Sigmoid colon (tissue), 7 donors: ENCODE data around the gene CUL9. TPM values are rescaled to one million over a fixed set of nuclear protein-coding genes. Genes with fewer than 3 reads are reported as not detected.

ENCODE experiments used
- DNase-seq: peaks from one replicate; pipeline ENCODE4 v3.0.0-alpha.2; 2019
- H3K27ac ChIP-seq, 4 donors: fragments of 200-600 bp; sonication (generic); one replicate each; pipeline ENCODE4 v1.5.1; 2016 to 2019; ENCODE audit warnings: mild to moderate bottlenecking in 1 of 4
- H3K27me3 ChIP-seq, 3 donors: fragments of 200-600 bp; sonication (generic); one replicate each; pipeline ENCODE4 v1.5.1; 2019; ENCODE audit warnings: mild to moderate bottlenecking in 1 of 3
- H3K36me3 ChIP-seq, 4 donors: fragments of 200-600 bp; sonication (generic); one replicate each; pipeline ENCODE4 v1.5.1; 2016 to 2019
- H3K4me1 ChIP-seq, 4 donors: fragments of 200-600 bp; sonication (generic); one replicate each; pipeline ENCODE4 v1.5.1; 2017 to 2019
- H3K4me3 ChIP-seq, 4 donors: fragments of 200-600 bp; sonication (generic); one replicate each; pipeline ENCODE4 v1.5.1; 2017 to 2019; ENCODE audit warnings: mild to moderate bottlenecking in 2 of 4, moderate library complexity in 1 of 4
- H3K9me3 ChIP-seq, 4 donors: fragments of 200-600 bp in 3 of 4; sonication (generic) in 3 of 4; one replicate each; pipeline versions ENCODE4 v1.5.1 to v1.6.1; 2013 to 2019
- EP300 ChIP-seq, 4 donors: sonication (generic); formaldehyde crosslinking; IDR thresholded peaks; one replicate each; pipeline ENCODE4 v1.6.1; 2017; ENCODE audit warnings: antibody characterized with exemption in 4 of 4
- POLR2A ChIP-seq, 2 donors: fragments of 450-650 bp; IDR thresholded peaks; one replicate each; pipeline ENCODE4 v1.6.1; 2016; ENCODE audit warnings: antibody characterized with exemption in 2 of 2, mild to moderate bottlenecking in 2 of 2, moderate library complexity in 2 of 2
- POLR2AphosphoS5 ChIP-seq, 4 donors: sonication (generic); formaldehyde crosslinking; IDR thresholded peaks; one replicate each; pipeline ENCODE4 v1.6.1; 2017; ENCODE audit warnings: antibody characterized with exemption in 4 of 4
- WGBS, 2 donors: extraction: QIAGEN DNeasy Blood & Tissue Kit; methylation state at CpG; one replicate each; pipeline ENCODE4 v1.1.7; 2013; 5-methylcytosine and 5-hydroxymethylcytosine counted together
- intact Hi-C: fragments of 100-400 bp; cut with DNase I; formaldehyde crosslinking; loops from one replicate; pipeline ENCODE4 v1.15.1; 2023
- polyA plus RNA-seq, 3 donors: library from polyadenylated mRNA; stranded (reverse); fragments of 200-250 nt; gene quantifications; one replicate each; pipeline ENCODE4 v1.2.3, GENCODE V29; 2013
- total RNA-seq, 4 donors: library from RNA; depleted of rRNA; stranded (reverse); fragments of >200 nt; gene quantifications; one replicate each; pipeline ENCODE4 v1.1.0, GENCODE V29; 2016
- TF ChIP-seq, protein P1 (sequence below), 4 experiments: fragments of 450-650 bp in 3 of 4; fragments of 200-600 bp in 1 of 4; IDR thresholded peaks; one replicate each; pipeline ENCODE4 v1.5.1; 2016 to 2019; ENCODE audit warnings: antibody characterized with exemption in 4 of 4, mild to moderate bottlenecking in 3 of 4, moderate library complexity in 2 of 4
- donor health status: healthy with polysubstance abuse.
- donor health status: Bipolar disorder and iron deficiency.
- donor health status: healthy.

CUL9 gene
- total and polyA plus RNA-seq, 7 donors = 5.1 to 49.6 (median 28.2) TPM

DNA sequence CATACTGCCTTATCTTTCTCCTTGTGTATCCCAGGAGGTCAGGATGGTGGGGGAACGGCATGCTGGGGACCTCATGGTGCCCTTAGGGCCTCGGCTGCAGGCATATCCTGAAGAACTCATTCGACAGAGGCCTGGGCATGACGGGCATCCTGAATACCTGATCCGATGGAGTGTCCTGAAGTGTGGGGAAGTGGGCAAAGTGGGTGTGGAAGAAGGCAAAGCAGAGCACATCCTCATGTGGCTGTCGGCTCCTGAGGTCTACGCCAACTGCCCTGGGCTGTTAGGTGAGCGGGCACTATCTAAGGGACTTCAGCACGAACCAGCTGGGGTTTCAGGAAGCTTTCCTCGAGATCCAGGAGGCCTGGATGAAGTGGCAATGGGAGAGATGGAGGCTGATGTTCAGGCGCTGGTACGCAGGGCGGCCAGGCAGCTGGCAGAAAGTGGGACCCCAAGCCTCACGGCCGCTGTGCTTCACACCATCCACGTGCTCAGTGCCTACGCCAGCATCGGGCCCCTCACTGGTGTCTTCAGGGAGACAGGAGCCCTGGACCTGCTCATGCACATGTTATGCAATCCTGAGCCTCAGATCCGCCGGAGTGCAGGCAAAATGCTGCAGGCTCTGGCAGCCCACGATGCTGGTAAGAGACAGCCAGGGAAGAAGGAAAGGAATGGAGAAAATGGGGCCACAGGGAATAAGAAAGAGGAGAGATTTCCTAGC is 2.4 kb downstream of the CUL9 start:
- H3K9me3 ChIP-seq = no peaks in the 10 kb centered on the region
- no peak overlapping the region for H3K27ac ChIP-seq
- peaks cover 0 to 31% (median 14%) of the 10 kb centered on the region in 4 donors for H3K4me1 ChIP-seq
- H3K27me3 ChIP-seq = no peaks in the 10 kb centered on the region
- 96% methylated on average over 21 of the region's 21 CpGs for WGBS, 2 donors
- no peak overlapping the region for H3K4me3 ChIP-seq
- H3K36me3 ChIP-seq = peaks cover 7 to 63% (median 28%) of the 10 kb centered on the region in 4 donors
- no peak for TF ChIP-seq EP300 (IDR thresholded peaks at IDR 0.05)
- TF ChIP-seq POLR2AphosphoS5 (IDR thresholded peaks at IDR 0.05) = no peak
- TF ChIP-seq, protein P1, sequence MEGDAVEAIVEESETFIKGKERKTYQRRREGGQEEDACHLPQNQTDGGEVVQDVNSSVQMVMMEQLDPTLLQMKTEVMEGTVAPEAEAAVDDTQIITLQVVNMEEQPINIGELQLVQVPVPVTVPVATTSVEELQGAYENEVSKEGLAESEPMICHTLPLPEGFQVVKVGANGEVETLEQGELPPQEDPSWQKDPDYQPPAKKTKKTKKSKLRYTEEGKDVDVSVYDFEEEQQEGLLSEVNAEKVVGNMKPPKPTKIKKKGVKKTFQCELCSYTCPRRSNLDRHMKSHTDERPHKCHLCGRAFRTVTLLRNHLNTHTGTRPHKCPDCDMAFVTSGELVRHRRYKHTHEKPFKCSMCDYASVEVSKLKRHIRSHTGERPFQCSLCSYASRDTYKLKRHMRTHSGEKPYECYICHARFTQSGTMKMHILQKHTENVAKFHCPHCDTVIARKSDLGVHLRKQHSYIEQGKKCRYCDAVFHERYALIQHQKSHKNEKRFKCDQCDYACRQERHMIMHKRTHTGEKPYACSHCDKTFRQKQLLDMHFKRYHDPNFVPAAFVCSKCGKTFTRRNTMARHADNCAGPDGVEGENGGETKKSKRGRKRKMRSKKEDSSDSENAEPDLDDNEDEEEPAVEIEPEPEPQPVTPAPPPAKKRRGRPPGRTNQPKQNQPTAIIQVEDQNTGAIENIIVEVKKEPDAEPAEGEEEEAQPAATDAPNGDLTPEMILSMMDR (IDR thresholded peaks at IDR 0.05) = no peak
- TF ChIP-seq POLR2A (IDR thresholded peaks at IDR 0.05) = no peak
- DNase-seq = peak; percentile 57
- intact Hi-C loops = no loop called here

DNA sequence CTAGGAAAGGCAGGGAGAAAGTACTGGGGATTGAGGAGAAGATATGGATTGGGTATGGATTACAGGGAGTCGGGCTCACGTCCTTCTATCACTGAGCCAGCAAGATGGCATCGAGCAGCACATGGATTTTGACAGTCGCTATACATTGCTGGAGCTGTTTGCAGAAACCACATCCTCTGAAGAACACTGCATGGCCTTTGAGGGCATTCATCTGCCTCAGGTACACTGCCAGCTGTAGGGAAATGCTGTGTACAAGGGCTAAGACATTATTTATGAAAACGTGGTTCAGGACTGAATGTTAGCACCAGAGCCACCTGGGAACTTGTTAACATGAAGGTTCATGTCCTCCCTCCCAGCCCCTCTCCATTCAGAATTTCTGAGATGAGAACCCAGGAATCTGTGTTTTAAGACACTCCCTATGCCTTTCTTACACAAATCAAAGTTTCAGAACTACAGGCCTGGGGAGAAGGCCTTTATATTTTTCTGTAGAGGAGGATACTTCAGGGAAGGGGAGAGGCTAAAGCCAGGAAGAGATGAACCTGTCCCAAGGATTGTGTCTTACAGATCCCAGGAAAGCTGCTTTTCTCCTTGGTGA is 3.5 kb downstream of the CUL9 start:
- no peak overlapping the region for H3K27ac ChIP-seq
- intact Hi-C loops = no loop called here
- H3K4me1 ChIP-seq = peaks cover 0 to 31% (median 14%) of the 10 kb centered on the region in 4 donors
- TF ChIP-seq, protein P1 (IDR thresholded peaks at IDR 0.05) = no peak
- no peak for TF ChIP-seq EP300 (IDR thresholded peaks at IDR 0.05)
- TF ChIP-seq POLR2A (IDR thresholded peaks at IDR 0.05) = no peak
- no peak for TF ChIP-seq POLR2AphosphoS5 (IDR thresholded peaks at IDR 0.05)
- no peaks in the 10 kb centered on the region for H3K27me3 ChIP-seq
- peaks cover 0 to 62% (median 20%) of the 10 kb centered on the region in 4 donors for H3K36me3 ChIP-seq
- H3K4me3 ChIP-seq = no peak overlapping the region
- no peaks in the 10 kb centered on the region for H3K9me3 ChIP-seq
- WGBS, 2 donors = 77 to 84% methylated on average over 5 of the region's 5 CpGs
- DNase-seq = peak; percentile 2

DNA sequence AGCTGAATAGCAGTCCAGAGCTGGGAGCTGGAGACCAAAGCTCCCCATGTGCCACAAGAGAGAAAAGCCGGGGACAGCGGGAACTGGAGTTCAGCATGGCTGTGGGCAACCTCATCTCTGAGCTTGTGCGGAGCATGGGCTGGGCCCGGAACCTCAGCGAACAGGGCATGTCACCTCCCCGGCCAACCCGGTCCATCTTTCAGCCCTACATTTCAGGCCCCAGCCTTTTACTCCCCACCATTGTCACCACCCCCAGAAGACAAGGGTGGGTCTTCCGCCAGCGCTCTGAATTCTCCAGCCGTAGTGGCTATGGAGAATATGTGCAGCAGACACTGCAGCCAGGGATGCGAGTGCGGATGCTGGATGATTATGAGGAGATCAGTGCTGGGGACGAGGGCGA is 4.0 kb downstream of the CUL9 start:
- DNase-seq = peak; percentile 41
- TF ChIP-seq EP300 (IDR thresholded peaks at IDR 0.05) = no peak
- TF ChIP-seq, protein P1 (IDR thresholded peaks at IDR 0.05) = no peak
- TF ChIP-seq POLR2A (IDR thresholded peaks at IDR 0.05) = no peak
- TF ChIP-seq POLR2AphosphoS5 (IDR thresholded peaks at IDR 0.05) = no peak
- peaks cover 0 to 63% (median 20%) of the 10 kb centered on the region in 4 donors for H3K36me3 ChIP-seq

DNA sequence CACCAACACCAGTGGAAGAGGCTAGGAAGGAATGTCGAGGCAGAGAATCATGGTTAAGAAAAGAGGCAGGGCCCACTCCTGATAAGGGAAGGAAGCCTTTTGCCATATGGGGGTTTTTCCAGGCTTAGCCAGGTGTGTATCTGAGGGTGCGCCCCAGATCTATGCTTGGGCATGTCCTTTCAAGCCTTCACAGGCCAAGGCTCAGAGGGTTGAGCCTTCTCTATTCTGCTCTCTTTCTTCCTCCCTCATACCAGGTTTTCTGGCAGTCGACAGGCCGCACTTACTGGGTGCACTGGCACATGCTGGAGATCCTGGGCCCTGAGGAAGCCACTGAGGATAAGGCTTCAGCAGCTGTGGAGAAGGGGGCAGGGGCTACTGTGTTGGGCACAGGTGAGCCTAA is 4.7 kb downstream of the CUL9 start:
- Histone ChIP-seq H3K36me3 (peaks cover 0 to 64% (median 20%) of the 10 kb centered on the region in 4 donors), H3K27ac (no peak overlapping the region), H3K4me1 (peaks cover 0 to 22% (median 9%) of the 10 kb centered on the region in 4 donors), H3K9me3 (no peaks in the 10 kb centered on the region), H3K4me3 (no peak overlapping the region), H3K27me3 (no peaks in the 10 kb centered on the region)
- TF ChIP-seq POLR2A (IDR thresholded peaks at IDR 0.05) = no peak
- no peak for TF ChIP-seq EP300 (IDR thresholded peaks at IDR 0.05)
- TF ChIP-seq, protein P1 (IDR thresholded peaks at IDR 0.05) = no peak
- no peak for TF ChIP-seq POLR2AphosphoS5 (IDR thresholded peaks at IDR 0.05)
- intact Hi-C loops = no loop called here
- DNase-seq = peak; percentile 30
- 97 to 98% methylated on average over 4 of the region's 4 CpGs for WGBS, 2 donors

More for the DNA sequence above, 4.0 kb downstream of the CUL9 start:
- WGBS, 2 donors = 97% methylated on average over 14 of the region's 14 CpGs
- intact Hi-C loops = no loop called here
- Histone ChIP-seq H3K9me3 (no peaks in the 10 kb centered on the region), H3K4me1 (peaks cover 0 to 29% (median 14%) of the 10 kb centered on the region in 4 donors), H3K4me3 (no peak overlapping the region), H3K27ac (no peak overlapping the region), H3K27me3 (no peaks in the 10 kb centered on the region)
